OCI-LY1 (cell line): ENCODE results near the gene RAI14.

Source experiments
- H2AFZ ChIP-seq: fragments of 200-600 bp; sonication (generic), shearing (Covaris generic); 2 replicates; pipeline ENCODE4 v1.6.0; 2014; ENCODE audit warnings: antibody characterized with exemption, mild to moderate bottlenecking, low read length
- H3F3A ChIP-seq: fragments of 200-600 bp; sonication (generic), shearing (Covaris generic); 2 replicates; pipeline ENCODE4 v1.6.0; 2014; ENCODE audit warnings: mild to moderate bottlenecking, antibody characterized with exemption, low read length, moderate library complexity; ENCODE audit not compliant: insufficient read depth
- H3K27ac ChIP-seq: fragments of 200-600 bp; sonication (generic); 2 replicates; pipeline ENCODE4 v1.5.1; 2014; ENCODE audit warnings: low read length, mixed run types, mild to moderate bottlenecking, low read depth; ENCODE audit not compliant: poor library complexity, severe bottlenecking
- H3K27me3 ChIP-seq: fragments of 200-600 bp; sonication (generic); 2 replicates; pipeline ENCODE4 v1.6.0; 2014; ENCODE audit warnings: antibody characterized with exemption, mild to moderate bottlenecking, low read length, moderate library complexity; ENCODE audit not compliant: insufficient read depth
- H3K36me3 ChIP-seq: fragments of 200-600 bp; sonication (generic); 2 replicates; pipeline ENCODE4 v1.6.1; 2014; ENCODE audit warnings: mild to moderate bottlenecking, antibody characterized with exemption, low read length, moderate library complexity, mixed read lengths; ENCODE audit not compliant: insufficient read depth
- H3K4me1 ChIP-seq: fragments of 200-600 bp; sonication (generic); 2 replicates; pipeline ENCODE4 v1.5.1; 2014; ENCODE audit warnings: mild to moderate bottlenecking, low read length, moderate library complexity; ENCODE audit not compliant: insufficient read depth, severe bottlenecking
- H3K4me2 ChIP-seq: fragments of 200-600 bp; sonication (generic), shearing (Covaris generic); 2 replicates; pipeline ENCODE4 v1.6.1; 2014; ENCODE audit warnings: low read length
- H3K4me3 ChIP-seq: fragments of 200-600 bp; sonication (generic); 2 replicates; pipeline ENCODE4 v1.5.1; 2014; ENCODE audit warnings: low read length, low read depth, mild to moderate bottlenecking, mixed read lengths; ENCODE audit not compliant: poor library complexity, severe bottlenecking
- H3K79me2 ChIP-seq: fragments of 200-600 bp; shearing (Covaris generic); 2 replicates; pipeline ENCODE4 v1.6.1; 2016; ENCODE audit warnings: mixed run types, low read length, mixed read lengths; ENCODE audit not compliant: insufficient read depth
- H3K9ac ChIP-seq: fragments of 200-600 bp; sonication (generic), shearing (Covaris generic); 2 replicates; pipeline ENCODE4 v1.6.1; 2014; ENCODE audit warnings: mild to moderate bottlenecking, low read length, mixed read lengths
- H3K9me2 ChIP-seq: fragments of 200-600 bp; sonication (generic), shearing (Covaris generic); 2 replicates; pipeline ENCODE4 v1.6.1; 2014; ENCODE audit warnings: low read depth, mild to moderate bottlenecking, low read length, mixed read lengths
- H3K9me3 ChIP-seq: fragments of 200-600 bp; shearing (Covaris generic); 2 replicates; pipeline ENCODE4 v1.6.1; 2014; ENCODE audit warnings: low read length, mixed read lengths
- H4K20me1 ChIP-seq: fragments of 200-600 bp; sonication (generic), shearing (Covaris generic); 2 replicates; pipeline ENCODE4 v1.6.0; 2016; ENCODE audit warnings: mild to moderate bottlenecking, low read length; ENCODE audit not compliant: insufficient read depth
- EZH2 ChIP-seq: fragments of 200-600 bp; sonication (generic), shearing (Covaris generic); IDR thresholded peaks from 2 replicates; pipeline ENCODE4 v1.8.0; 2017; ENCODE audit warnings: borderline replicate concordance, mixed run types, mild to moderate bottlenecking, antibody characterized with exemption, low read length, moderate library complexity, mixed read lengths
- TF ChIP-seq, protein P1 (sequence below): fragments of 200-600 bp; sonication (generic), shearing (Covaris generic); IDR thresholded peaks from 2 replicates; pipeline ENCODE4 v1.5.1; 2017; ENCODE audit warnings: mild to moderate bottlenecking, antibody characterized with exemption, low read length, moderate library complexity, mixed read lengths

Gene RAI14

DNA sequence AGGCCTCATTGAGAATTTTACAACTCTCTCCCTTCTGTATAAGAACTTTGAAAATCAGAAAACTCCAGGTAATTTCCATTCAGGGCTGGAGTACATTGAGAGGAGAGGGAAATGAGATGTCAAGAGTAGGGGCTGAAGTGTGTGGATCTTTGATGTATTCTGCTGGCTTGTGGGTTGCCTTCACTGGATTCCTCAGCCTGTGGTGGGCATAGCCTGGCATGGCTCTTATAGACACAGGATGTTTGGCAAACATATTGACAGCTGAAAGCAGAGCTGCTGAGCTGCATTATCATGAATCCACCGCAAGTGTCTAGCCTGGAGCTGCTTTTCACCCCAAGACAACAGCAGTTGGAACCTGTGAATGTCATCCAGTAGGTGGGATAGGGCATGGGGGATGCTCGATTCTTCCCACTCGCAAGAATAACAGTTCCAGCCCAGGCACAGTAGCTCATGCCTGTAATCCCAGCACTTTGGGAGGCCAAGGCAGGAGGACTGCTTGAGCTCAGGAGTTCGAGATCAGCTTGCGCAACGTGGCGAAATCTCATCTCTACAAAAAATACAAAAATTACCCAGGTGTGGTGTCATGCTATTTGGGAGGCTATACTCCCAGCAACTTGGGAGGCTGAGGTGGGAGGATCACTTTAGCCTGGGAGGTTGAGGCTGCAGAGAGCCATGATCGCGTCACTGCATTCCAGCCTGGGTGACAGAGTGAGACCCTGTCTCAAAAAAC is 146.9 kb downstream of the RAI14 start:
- Histone ChIP-seq H3K27ac (no peak overlapping the region), H3K9ac (no peak overlapping the region), H3K9me2 (no peaks in the 10 kb centered on the region), H3K9me3 (no peaks in the 10 kb centered on the region), H2AFZ (no peak overlapping the region), H3K79me2 (no peaks in the 10 kb centered on the region), H3K4me2 (no peak overlapping the region), H3K36me3 (no peaks in the 10 kb centered on the region), H3K4me3 (no peak overlapping the region), H3K4me1 (no peaks in the 10 kb centered on the region), H3K27me3 (no peaks in the 10 kb centered on the region), H4K20me1 (no peaks in the 10 kb centered on the region), H3F3A (no peaks in the 10 kb centered on the region)
- no peak for TF ChIP-seq EZH2
- TF ChIP-seq, protein P1, sequence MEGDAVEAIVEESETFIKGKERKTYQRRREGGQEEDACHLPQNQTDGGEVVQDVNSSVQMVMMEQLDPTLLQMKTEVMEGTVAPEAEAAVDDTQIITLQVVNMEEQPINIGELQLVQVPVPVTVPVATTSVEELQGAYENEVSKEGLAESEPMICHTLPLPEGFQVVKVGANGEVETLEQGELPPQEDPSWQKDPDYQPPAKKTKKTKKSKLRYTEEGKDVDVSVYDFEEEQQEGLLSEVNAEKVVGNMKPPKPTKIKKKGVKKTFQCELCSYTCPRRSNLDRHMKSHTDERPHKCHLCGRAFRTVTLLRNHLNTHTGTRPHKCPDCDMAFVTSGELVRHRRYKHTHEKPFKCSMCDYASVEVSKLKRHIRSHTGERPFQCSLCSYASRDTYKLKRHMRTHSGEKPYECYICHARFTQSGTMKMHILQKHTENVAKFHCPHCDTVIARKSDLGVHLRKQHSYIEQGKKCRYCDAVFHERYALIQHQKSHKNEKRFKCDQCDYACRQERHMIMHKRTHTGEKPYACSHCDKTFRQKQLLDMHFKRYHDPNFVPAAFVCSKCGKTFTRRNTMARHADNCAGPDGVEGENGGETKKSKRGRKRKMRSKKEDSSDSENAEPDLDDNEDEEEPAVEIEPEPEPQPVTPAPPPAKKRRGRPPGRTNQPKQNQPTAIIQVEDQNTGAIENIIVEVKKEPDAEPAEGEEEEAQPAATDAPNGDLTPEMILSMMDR, result no peak

DNA sequence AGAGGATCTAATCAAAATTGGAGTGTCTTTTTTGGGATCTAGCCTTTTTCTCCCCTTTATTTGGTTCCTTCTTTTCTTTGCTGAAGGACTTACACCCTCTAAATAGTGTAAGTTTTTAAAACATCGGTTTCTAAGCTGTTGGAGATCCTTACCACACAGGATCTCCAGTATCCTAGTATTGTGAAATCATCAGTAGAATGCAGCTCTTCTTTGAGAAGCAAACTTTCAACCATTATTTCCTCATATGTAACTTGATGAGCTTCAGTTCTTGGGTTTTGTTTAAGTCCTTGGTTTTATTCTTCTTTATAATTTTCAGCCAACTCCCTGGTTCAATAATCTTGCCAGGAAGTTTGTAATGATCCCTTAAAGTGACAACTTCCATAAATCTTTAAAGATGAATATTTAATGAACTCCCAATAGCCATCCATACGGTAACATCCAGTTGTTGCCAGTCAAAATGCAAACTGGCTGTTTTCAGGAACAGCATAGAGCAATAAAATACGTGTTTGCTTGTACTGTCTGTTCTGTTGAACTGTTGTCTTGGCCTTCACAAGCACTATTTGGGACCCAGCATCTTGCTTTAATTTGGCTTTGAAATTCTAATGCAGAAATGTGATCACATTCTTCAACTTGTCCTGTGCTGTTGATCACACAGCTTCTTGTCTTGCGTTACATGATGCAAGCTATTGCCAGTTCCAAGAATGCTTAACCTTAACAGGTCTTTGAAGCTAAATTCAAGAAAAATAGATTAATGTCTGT is 148.0 kb downstream of the RAI14 start:
- no peaks in the 10 kb centered on the region for H3K4me1 ChIP-seq
- no peaks in the 10 kb centered on the region for H3K9me2 ChIP-seq
- no peak overlapping the region for H3K4me3 ChIP-seq
- H3K27ac ChIP-seq, result no peak overlapping the region
- H3K36me3 ChIP-seq, result no peaks in the 10 kb centered on the region
- no peaks in the 10 kb centered on the region for H3K9me3 ChIP-seq
- no peaks in the 10 kb centered on the region for H4K20me1 ChIP-seq
- no peaks in the 10 kb centered on the region for H3K27me3 ChIP-seq
- no peak overlapping the region for H3K4me2 ChIP-seq
- no peak overlapping the region for H3K9ac ChIP-seq
- H2AFZ ChIP-seq, result no peak overlapping the region
- TF ChIP-seq EZH2, result no peak
- TF ChIP-seq, protein P1, result no peak
- no peaks in the 10 kb centered on the region for H3F3A ChIP-seq
- H3K79me2 ChIP-seq, result no peaks in the 10 kb centered on the region

DNA sequence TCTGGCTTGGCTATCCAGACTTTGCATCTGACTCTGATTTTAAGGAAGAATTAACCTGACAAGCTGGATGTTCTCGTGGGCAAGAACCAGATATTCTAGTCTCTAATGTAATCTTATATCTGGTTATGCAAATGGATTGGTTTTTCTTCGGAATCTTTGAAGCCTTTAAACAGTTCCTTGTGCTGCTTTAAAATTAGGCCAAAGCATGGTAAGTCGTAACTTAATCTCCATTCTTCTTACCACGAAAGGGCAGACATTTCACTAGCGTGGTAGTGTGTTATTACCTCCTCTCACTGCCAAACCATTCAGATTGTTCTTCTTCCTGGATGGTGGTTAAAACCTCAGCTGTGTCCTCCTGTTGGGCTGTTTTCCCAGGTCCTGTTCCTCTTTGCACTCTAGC is 148.8 kb downstream of the RAI14 start:
- TF ChIP-seq, protein P1, result no peak
- H3K9ac ChIP-seq, result no peak overlapping the region
- H3K4me1 ChIP-seq, result no peaks in the 10 kb centered on the region
- no peaks in the 10 kb centered on the region for H3K79me2 ChIP-seq
- H3K36me3 ChIP-seq, result no peaks in the 10 kb centered on the region
- H3K27me3 ChIP-seq, result no peaks in the 10 kb centered on the region
- H3K4me2 ChIP-seq, result no peak overlapping the region
- H3F3A ChIP-seq, result no peaks in the 10 kb centered on the region
- no peak overlapping the region for H2AFZ ChIP-seq
- H3K9me2 ChIP-seq, result no peaks in the 10 kb centered on the region
- H3K4me3 ChIP-seq, result no peak overlapping the region
- no peak overlapping the region for H3K27ac ChIP-seq
- H3K9me3 ChIP-seq, result no peaks in the 10 kb centered on the region
- no peaks in the 10 kb centered on the region for H4K20me1 ChIP-seq
